Measurements from ENCODE around the gene RFK.
"Not testable (repeated sequence)": the region's sequence is repeated elsewhere in the genome, so short reads cannot be mapped to it uniquely, and the experiment has no call there.

RFK gene

DNA sequence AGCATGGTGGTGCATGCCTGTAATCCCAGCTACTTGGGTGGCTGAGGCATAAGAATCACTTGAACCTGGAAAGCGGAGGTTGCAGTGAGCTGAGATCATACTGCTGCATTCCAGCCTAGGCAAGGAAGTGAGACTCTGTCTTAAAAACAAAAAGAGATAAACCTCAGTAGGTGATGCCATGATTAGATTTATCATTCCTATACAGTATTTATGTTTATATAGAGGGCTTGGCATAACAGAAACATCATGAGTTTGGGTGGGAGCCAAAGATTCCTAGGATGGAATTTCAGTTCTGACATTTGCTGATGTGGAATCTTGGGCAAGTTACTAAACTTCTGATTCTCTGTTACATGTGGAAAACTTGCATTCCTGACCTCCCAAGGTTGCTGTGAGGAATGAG, 22.3 kb downstream of the RFK start:
- Mint-ChIP-seq H3K27me3 (ENCODE audit: low read depth) (no peaks in the 10 kb centered on the region), H3K9me3 (no peaks in the 10 kb centered on the region), H3K27ac (no peak overlapping the region), H3K4me1 (ENCODE audit: low read depth) (no peaks in the 10 kb centered on the region), H3K36me3 (ENCODE audit: low read depth) (no peaks in the 10 kb centered on the region), H3K4me3 (no peak overlapping the region)
- DNase-seq (ENCODE audit: low spot score), result no peak

- no peak for DNase-seq (ENCODE audit: low spot score)
- no peaks in the 10 kb centered on the region for H3K4me1 Mint-ChIP-seq (ENCODE audit: low read depth)
- no peaks in the 10 kb centered on the region for H3K27me3 Mint-ChIP-seq (ENCODE audit: low read depth)
- no peak overlapping the region for H3K27ac Mint-ChIP-seq
- H3K36me3 Mint-ChIP-seq (ENCODE audit: low read depth), result no peaks in the 10 kb centered on the region
- H3K9me3 Mint-ChIP-seq, result no peaks in the 10 kb centered on the region
- H3K4me3 Mint-ChIP-seq, result no peak overlapping the region
Measured at GRCh38 chr9:76370396-76371023, 23.7 kb downstream of the RFK start.

DNA sequence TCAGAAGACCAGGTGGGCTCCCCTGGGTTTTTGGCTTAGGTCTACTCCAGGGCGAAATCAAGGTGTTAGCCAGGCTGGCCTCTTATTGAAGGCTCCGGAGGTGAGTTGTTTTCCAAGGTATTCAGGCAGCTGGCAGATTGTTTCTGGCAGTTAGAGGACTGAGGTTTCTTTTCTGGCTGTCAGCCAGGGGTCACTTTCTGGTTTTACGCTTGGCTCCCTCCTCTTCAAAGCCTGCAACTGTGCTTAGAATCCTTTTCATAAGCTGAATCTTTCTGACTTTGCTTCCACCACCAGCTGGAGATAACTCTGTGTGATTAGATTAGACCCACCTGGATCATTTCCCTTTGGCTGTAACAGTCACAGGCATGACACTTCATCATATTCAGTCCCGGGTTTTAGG, 24.6 kb downstream of the RFK start:
- H3K27me3 Mint-ChIP-seq (ENCODE audit: low read depth), result no peaks in the 10 kb centered on the region
- H3K4me3 Mint-ChIP-seq, result no peak overlapping the region
- H3K36me3 Mint-ChIP-seq (ENCODE audit: low read depth), result no peaks in the 10 kb centered on the region
- H3K4me1 Mint-ChIP-seq (ENCODE audit: low read depth), result no peaks in the 10 kb centered on the region
- no peaks in the 10 kb centered on the region for H3K9me3 Mint-ChIP-seq
- H3K27ac Mint-ChIP-seq, result no peak overlapping the region
- DNase-seq (ENCODE audit: low spot score), result no peak

DNA sequence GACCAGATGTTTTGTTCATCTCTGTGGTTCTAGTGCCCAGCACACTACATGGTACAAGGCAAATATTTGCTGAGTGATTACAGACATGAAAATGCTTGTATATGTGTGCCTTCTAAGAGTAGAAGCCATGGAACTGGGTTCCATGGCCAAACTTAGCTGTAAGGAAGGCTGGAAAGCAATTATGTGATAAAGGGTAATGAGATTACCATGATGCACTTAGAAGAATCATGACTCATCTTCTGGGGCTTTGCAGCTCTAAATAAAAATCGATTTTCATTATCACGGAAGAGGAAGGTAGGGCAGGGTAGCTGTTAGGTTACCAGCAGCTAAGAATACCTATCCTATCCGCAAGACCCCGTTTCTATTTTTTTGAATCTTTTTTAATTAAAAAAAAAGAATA, 28.0 kb downstream of the RFK start:
- H3K9me3 Mint-ChIP-seq, result no peaks in the 10 kb centered on the region
- no peak overlapping the region for H3K4me3 Mint-ChIP-seq
- no peaks in the 10 kb centered on the region for H3K36me3 Mint-ChIP-seq (ENCODE audit: low read depth)
- no peaks in the 10 kb centered on the region for H3K27me3 Mint-ChIP-seq (ENCODE audit: low read depth)
- DNase-seq (ENCODE audit: low spot score), result no peak
- H3K4me1 Mint-ChIP-seq (ENCODE audit: low read depth), result no peaks in the 10 kb centered on the region
- H3K27ac Mint-ChIP-seq, result no peak overlapping the region

DNA sequence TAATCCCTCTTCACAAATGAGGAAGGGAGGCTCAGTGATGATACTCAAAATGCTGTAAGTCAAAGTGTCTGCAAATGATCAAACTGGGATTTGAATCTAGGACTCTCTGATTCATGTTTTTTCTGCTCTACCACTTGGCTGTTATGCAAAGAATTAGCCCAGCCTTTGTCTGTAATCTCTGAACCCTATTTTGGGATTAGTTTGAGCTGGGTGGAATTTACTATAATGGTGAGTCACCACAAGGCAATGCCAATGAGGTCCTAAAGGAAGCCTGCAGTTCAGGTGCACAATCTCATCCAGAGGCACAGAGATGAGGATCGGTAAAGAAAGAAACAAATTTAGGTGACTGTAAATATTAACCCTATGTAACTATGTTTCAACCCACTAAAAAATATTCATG, 29.2 kb downstream of the RFK start:
- no peak for DNase-seq (ENCODE audit: low spot score)
- Mint-ChIP-seq H3K4me3 (no peak overlapping the region), H3K27ac (no peak overlapping the region), H3K36me3 (ENCODE audit: low read depth) (no peaks in the 10 kb centered on the region), H3K9me3 (no peaks in the 10 kb centered on the region), H3K27me3 (ENCODE audit: low read depth) (no peaks in the 10 kb centered on the region), H3K4me1 (ENCODE audit: low read depth) (no peaks in the 10 kb centered on the region)

GRCh38 chr9:76363032-76363395, 31.2 kb downstream of the RFK start:
- no peaks in the 10 kb centered on the region for H3K9me3 Mint-ChIP-seq
- no peak overlapping the region for H3K27ac Mint-ChIP-seq
- H3K36me3 Mint-ChIP-seq (ENCODE audit: low read depth), result no peaks in the 10 kb centered on the region
- H3K4me1 Mint-ChIP-seq (ENCODE audit: low read depth), result no peaks in the 10 kb centered on the region
- DNase-seq (ENCODE audit: low spot score), result no peak
- no peaks in the 10 kb centered on the region for H3K27me3 Mint-ChIP-seq (ENCODE audit: low read depth)
- no peak overlapping the region for H3K4me3 Mint-ChIP-seq

GRCh38 chr9:76362332-76363031, 31.7 kb downstream of the RFK start:
- not testable (repeated sequence) for H3K27ac Mint-ChIP-seq, H3K9me3 Mint-ChIP-seq

GRCh38 chr9:76359766-76360165, 34.5 kb downstream of the RFK start:
- no peaks in the 10 kb centered on the region for H3K4me1 Mint-ChIP-seq (ENCODE audit: low read depth)
- H3K36me3 Mint-ChIP-seq (ENCODE audit: low read depth), result no peaks in the 10 kb centered on the region
- H3K27me3 Mint-ChIP-seq (ENCODE audit: low read depth), result no peaks in the 10 kb centered on the region
- H3K9me3 Mint-ChIP-seq, result no peaks in the 10 kb centered on the region
- no peak overlapping the region for H3K4me3 Mint-ChIP-seq
- no peak for DNase-seq (ENCODE audit: low spot score)
- no peak overlapping the region for H3K27ac Mint-ChIP-seq

More at GRCh38 chr9:76362332-76363031, 31.7 kb downstream of the RFK start:
- H3K36me3 Mint-ChIP-seq (ENCODE audit: low read depth); H3K4me1 Mint-ChIP-seq (ENCODE audit: low read depth); H3K4me3 Mint-ChIP-seq; DNase-seq (ENCODE audit: low spot score); H3K27me3 Mint-ChIP-seq (ENCODE audit: low read depth): not testable (repeated sequence)

- H3K27ac Mint-ChIP-seq, result no peak overlapping the region
Measured at GRCh38 chr9:76359365-76359764, 34.9 kb downstream of the RFK start.

GRCh38 chr9:76358628-76359280, 35.5 kb downstream of the RFK start:
- H3K36me3 Mint-ChIP-seq (ENCODE audit: low read depth), result no peaks in the 10 kb centered on the region
- H3K4me1 Mint-ChIP-seq (ENCODE audit: low read depth), result no peaks in the 10 kb centered on the region
- no peaks in the 10 kb centered on the region for H3K9me3 Mint-ChIP-seq
- no peak overlapping the region for H3K4me3 Mint-ChIP-seq
- DNase-seq (ENCODE audit: low spot score), result no peak
- no peak overlapping the region for H3K27ac Mint-ChIP-seq
- no peaks in the 10 kb centered on the region for H3K27me3 Mint-ChIP-seq (ENCODE audit: low read depth)

More at GRCh38 chr9:76359365-76359764, 34.9 kb downstream of the RFK start:
- H3K9me3 Mint-ChIP-seq, result no peaks in the 10 kb centered on the region
- no peak for DNase-seq (ENCODE audit: low spot score)
- H3K4me1 Mint-ChIP-seq (ENCODE audit: low read depth), result no peaks in the 10 kb centered on the region
- no peaks in the 10 kb centered on the region for H3K36me3 Mint-ChIP-seq (ENCODE audit: low read depth)
- no peak overlapping the region for H3K4me3 Mint-ChIP-seq
- no peaks in the 10 kb centered on the region for H3K27me3 Mint-ChIP-seq (ENCODE audit: low read depth)

DNA sequence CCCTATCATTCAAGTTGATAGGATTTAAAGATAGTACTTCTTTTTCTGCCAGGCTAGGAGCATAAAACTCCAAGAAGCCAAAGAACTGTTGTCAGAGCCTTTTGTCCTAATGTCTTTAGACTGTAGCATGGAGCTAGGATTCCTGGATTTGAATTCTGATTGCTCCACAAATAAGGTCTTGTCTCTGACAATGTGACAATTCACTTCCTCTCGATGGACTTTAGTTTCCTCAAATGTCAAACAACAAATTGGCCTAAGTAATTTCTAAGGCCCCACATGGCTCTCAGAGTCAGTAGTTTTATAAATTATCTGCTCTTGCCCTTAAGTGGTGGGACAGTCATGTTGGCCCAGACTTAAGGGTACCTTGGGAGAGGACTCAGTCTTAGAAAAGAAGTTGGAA, 36.7 kb downstream of the RFK start:
- Mint-ChIP-seq H3K4me1 (ENCODE audit: low read depth) (no peaks in the 10 kb centered on the region), H3K27me3 (ENCODE audit: low read depth) (no peaks in the 10 kb centered on the region), H3K9me3 (no peaks in the 10 kb centered on the region), H3K36me3 (ENCODE audit: low read depth) (no peaks in the 10 kb centered on the region), H3K27ac (no peak overlapping the region), H3K4me3 (no peak overlapping the region)
- DNase-seq (ENCODE audit: low spot score), result no peak

DNA sequence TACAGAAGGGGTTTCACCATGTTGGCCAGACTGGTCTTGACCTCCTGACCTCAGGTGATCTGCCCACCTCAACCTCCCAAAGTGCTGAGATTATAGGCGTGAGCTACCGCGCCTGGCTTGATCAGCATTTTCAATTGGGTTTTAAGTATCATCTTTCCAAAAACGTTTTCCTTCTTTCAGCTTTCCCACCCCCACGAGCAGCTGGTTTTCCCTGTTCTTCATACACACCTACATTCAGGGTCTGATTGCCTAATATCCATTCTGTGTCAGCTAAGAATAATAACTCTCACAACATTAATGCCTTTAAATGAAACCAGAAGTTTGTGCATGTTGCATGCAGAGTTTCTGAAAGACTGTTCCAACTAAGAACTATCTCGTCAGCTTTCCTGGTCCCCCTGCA, 38.3 kb downstream of the RFK start:
- Mint-ChIP-seq H3K4me3 (no peak overlapping the region), H3K36me3 (ENCODE audit: low read depth) (no peaks in the 10 kb centered on the region), H3K4me1 (ENCODE audit: low read depth) (no peaks in the 10 kb centered on the region), H3K27me3 (ENCODE audit: low read depth) (no peaks in the 10 kb centered on the region), H3K9me3 (no peaks in the 10 kb centered on the region), H3K27ac (no peak overlapping the region)
- DNase-seq (ENCODE audit: low spot score), result no peak

GRCh38 chr9:76354221-76354620, 40.0 kb downstream of the RFK start:
- no peaks in the 10 kb centered on the region for H3K36me3 Mint-ChIP-seq (ENCODE audit: low read depth)
- no peaks in the 10 kb centered on the region for H3K9me3 Mint-ChIP-seq
- H3K4me1 Mint-ChIP-seq (ENCODE audit: low read depth), result no peaks in the 10 kb centered on the region
- no peaks in the 10 kb centered on the region for H3K27me3 Mint-ChIP-seq (ENCODE audit: low read depth)
- H3K4me3 Mint-ChIP-seq, result no peak overlapping the region
- no peak overlapping the region for H3K27ac Mint-ChIP-seq
- DNase-seq (ENCODE audit: low spot score), result no peak

DNA sequence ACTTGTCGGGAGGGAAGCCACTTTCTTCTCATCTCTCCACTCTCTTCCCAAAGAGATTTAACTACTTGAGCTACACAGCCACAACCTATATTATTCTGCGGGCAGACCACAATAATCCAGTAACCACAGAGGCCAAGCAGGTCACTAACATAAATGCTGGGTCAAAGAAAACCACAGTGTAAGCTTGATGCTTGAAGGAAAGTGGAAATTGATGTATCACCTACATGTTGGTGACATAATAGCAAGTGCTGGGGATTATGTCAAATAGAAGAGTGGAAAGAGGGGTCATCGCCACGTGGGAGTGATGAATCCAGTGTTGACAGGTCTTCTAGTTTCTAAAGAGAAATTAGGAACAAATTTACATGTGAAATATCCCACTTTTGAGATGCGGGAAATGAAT, 40.9 kb downstream of the RFK start:
- no peak for DNase-seq (ENCODE audit: low spot score)
- H3K4me3 Mint-ChIP-seq, result no peak overlapping the region
- no peaks in the 10 kb centered on the region for H3K27me3 Mint-ChIP-seq (ENCODE audit: low read depth)
- no peaks in the 10 kb centered on the region for H3K36me3 Mint-ChIP-seq (ENCODE audit: low read depth)
- H3K4me1 Mint-ChIP-seq (ENCODE audit: low read depth), result no peaks in the 10 kb centered on the region
- H3K9me3 Mint-ChIP-seq, result no peaks in the 10 kb centered on the region
- no peak overlapping the region for H3K27ac Mint-ChIP-seq
